HEK293T (cell line): Measurements from ENCODE around the gene TRIM44.

Source experiments
- ARNT ChIP-seq: fragments of 450-650 bp; IDR thresholded peaks from 2 replicates; pipeline ENCODE4 v1.6.1; 2017; ENCODE audit warnings: mild to moderate bottlenecking
- BHLHE40 ChIP-seq: fragments of 450-650 bp; IDR thresholded peaks from 2 replicates; pipeline ENCODE4 v1.6.1; 2016; ENCODE audit warnings: mild to moderate bottlenecking, moderate library complexity, borderline replicate concordance
- FOXA1 ChIP-seq: fragments of 450-650 bp; IDR thresholded peaks from 2 replicates; pipeline ENCODE4 v1.6.1; 2016; ENCODE audit warnings: mild to moderate bottlenecking
- FOXK2 ChIP-seq: fragments of 450-650 bp; IDR thresholded peaks from 2 replicates; pipeline ENCODE4 v1.6.1; 2016; ENCODE audit warnings: mild to moderate bottlenecking
- FOXM1 ChIP-seq: fragments of 450-650 bp; IDR thresholded peaks from 2 replicates; pipeline ENCODE4 v1.6.1; 2017; ENCODE audit warnings: mild to moderate bottlenecking, borderline replicate concordance
- SP1 ChIP-seq: fragments of 450-650 bp; IDR thresholded peaks from 2 replicates; pipeline ENCODE4 v1.6.1; 2017
- SUZ12 ChIP-seq: fragments of 450-650 bp; IDR thresholded peaks from 2 replicates; pipeline ENCODE4 v1.6.1; 2016; ENCODE audit warnings: mild to moderate bottlenecking
- ZNF384 ChIP-seq: fragments of 450-650 bp; IDR thresholded peaks from 2 replicates; pipeline ENCODE4 v1.6.1; 2016

- TF ChIP-seq SP1 (no peak), FOXM1 (no peak), ZNF384 (no peak), FOXK2 (no peak), SUZ12 (no peak), FOXA1 (no peak), BHLHE40 (no peak), ARNT (no peak)
These were observed 54.9 kb downstream of the TRIM44 start for GRCh38 chr11:35717520-35717919.
